RWPE1 (cell line): ENCODE results near the gene PRLR.

ENCODE experiments used
- CTCF ChIA-PET: fragments of 350-600 bp; sonication (Branson Sonifier 250); formaldehyde crosslinking; extraction: SDS; loops from one replicate; lab custom pipeline; 2021; lab: Yijun Ruan, JAX
- POLR2A ChIA-PET: fragments of 400-600 bp; formaldehyde crosslinking; extraction: SDS; loops from one replicate; lab custom pipeline; 2020; ENCODE audit warnings: antibody characterized with exemption; ENCODE audit not compliant: low non-redundant PET; lab: Yijun Ruan, JAX
- DNase-seq: peaks from one replicate; pipeline ENCODE4 v3.0.0; 2012; ENCODE audit warnings: low spot score
- H3K27ac ChIP-seq: fragments of 450-650 bp; 2 replicates; pipeline ENCODE4 v1.5.1; 2017
- TF ChIP-seq, protein P1 (sequence below): fragments of 450-650 bp; conservative IDR thresholded peaks from 2 replicates; pipeline ENCODE4 v1.5.1; 2017; ENCODE audit warnings: low read depth, mild to moderate bottlenecking

PRLR gene

DNA sequence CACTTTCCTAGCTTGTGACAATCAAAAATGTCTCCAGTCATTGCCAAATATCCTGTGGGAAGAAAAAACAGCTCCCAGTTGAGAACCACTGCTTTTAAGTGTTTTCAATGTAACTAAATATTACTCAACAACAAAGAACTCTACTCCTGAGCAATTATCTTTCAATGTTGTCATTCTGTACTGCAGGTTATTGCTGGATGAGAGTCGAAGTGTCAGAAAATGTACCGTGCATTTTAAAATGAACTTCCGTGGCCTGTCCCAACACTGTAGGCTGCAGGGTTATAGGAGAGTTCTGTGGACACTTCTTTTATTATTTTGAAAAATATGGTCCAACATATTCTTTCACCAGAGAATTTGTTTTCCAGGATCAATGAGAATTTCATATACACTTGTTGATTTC is 147.8 kb downstream of the PRLR start:
- CTCF ChIA-PET = no interaction called here
- POLR2A ChIA-PET = no interaction called here
- TF ChIP-seq, protein P1, sequence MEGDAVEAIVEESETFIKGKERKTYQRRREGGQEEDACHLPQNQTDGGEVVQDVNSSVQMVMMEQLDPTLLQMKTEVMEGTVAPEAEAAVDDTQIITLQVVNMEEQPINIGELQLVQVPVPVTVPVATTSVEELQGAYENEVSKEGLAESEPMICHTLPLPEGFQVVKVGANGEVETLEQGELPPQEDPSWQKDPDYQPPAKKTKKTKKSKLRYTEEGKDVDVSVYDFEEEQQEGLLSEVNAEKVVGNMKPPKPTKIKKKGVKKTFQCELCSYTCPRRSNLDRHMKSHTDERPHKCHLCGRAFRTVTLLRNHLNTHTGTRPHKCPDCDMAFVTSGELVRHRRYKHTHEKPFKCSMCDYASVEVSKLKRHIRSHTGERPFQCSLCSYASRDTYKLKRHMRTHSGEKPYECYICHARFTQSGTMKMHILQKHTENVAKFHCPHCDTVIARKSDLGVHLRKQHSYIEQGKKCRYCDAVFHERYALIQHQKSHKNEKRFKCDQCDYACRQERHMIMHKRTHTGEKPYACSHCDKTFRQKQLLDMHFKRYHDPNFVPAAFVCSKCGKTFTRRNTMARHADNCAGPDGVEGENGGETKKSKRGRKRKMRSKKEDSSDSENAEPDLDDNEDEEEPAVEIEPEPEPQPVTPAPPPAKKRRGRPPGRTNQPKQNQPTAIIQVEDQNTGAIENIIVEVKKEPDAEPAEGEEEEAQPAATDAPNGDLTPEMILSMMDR = no peak
- no peak for DNase-seq
- H3K27ac ChIP-seq = no peak overlapping the region

- DNase-seq = no peak
- CTCF ChIA-PET = no interaction called here
- no peak overlapping the region for H3K27ac ChIP-seq
- POLR2A ChIA-PET = no interaction called here
- TF ChIP-seq, protein P1 = no peak
Measured at GRCh38 chr5:35081134-35081533, 149.2 kb downstream of the PRLR start.

DNA sequence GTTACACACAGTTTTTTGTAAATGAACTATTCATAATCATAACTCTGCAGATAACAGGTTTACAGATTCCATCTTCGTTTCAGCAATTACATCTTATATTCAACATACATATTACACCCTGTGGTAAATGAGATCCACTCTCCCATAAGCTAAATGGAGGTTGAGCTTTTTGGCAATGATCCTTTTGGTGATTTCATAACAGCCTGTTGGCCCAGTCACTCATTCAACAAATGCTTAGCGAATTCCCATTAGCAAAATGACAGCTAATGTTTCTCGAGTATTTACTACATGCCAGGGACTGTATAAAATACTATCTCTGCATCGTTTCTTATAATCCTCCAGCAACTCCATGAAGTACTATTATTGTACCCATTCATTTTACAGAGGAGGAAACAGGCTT is 157.1 kb downstream of the PRLR start:
- ChIA-PET CTCF (no interaction called here), POLR2A (no interaction called here)
- no peak for DNase-seq
- H3K27ac ChIP-seq = no peak overlapping the region
- TF ChIP-seq, protein P1 = no peak

GRCh38 chr5:35069188-35069587 is 161.1 kb downstream of the PRLR start:
- TF ChIP-seq, protein P1 = no peak
- no peak for DNase-seq
- CTCF ChIA-PET = no interaction called here
- POLR2A ChIA-PET = no interaction called here
- H3K27ac ChIP-seq = no peak overlapping the region

DNA sequence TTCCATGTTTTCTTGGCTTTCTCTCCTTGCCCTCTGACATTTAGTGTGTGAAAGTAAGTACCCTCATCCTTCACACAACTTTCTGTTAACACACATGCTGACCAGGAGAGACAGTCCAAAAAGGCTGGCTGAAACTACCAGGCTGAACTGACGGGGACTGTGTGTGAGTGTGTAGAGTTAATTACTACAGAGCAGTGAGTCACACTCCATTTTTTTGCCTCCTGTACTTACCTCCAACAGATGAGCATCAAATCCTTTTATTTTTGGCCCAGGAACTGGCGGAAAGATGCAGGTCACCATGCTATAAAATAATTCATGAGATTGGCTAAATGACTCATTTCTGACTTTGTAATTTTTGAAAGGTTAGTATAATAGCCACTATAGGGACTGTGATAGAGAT is 162.3 kb downstream of the PRLR start:
- no peak overlapping the region for H3K27ac ChIP-seq
- TF ChIP-seq, protein P1 = no peak
- POLR2A ChIA-PET = no interaction called here
- no peak for DNase-seq
- CTCF ChIA-PET = no interaction called here

- CTCF ChIA-PET = no interaction called here
- TF ChIP-seq, protein P1 = no peak
Measured at GRCh38 chr5:35066260-35066795, 164.0 kb downstream of the PRLR start.

More at GRCh38 chr5:35066260-35066795, 164.0 kb downstream of the PRLR start:
- POLR2A ChIA-PET = no interaction called here
- no peak overlapping the region for H3K27ac ChIP-seq
- DNase-seq = no peak
